Dendritic cell treated with granulocyte-macrophage colony-stimulating factor and Interleukin-4, amounts not matched to agents 40 ng/mL and 50 ng/mL, for 4 days (primary cell): ENCODE measurements around the gene UBTD2.
"Not testable (repeated sequence)": the region's sequence is repeated elsewhere in the genome, so short reads cannot be mapped to it uniquely, and the experiment has no call there.

Experiments used
- H3K27ac Mint-ChIP-seq: one replicate; pipeline ENCODE4 v1.8.0; 2022; ENCODE audit warnings: mild to moderate bottlenecking, mixed read lengths
- H3K27me3 Mint-ChIP-seq: one replicate; pipeline ENCODE4 v1.8.0; 2022; ENCODE audit warnings: mild to moderate bottlenecking, mixed read lengths
- H3K36me3 Mint-ChIP-seq: one replicate; pipeline ENCODE4 v1.8.0; 2022; ENCODE audit warnings: low read depth, mixed read lengths
- H3K4me1 Mint-ChIP-seq: one replicate; pipeline ENCODE4 v1.8.0; 2022; ENCODE audit warnings: low read depth, mixed read lengths
- H3K4me3 Mint-ChIP-seq: one replicate; pipeline ENCODE4 v1.8.0; 2022; ENCODE audit warnings: mild to moderate bottlenecking, moderate library complexity, mixed read lengths
- H3K9me3 Mint-ChIP-seq: one replicate; pipeline ENCODE4 v1.8.0; 2022; ENCODE audit warnings: mixed read lengths
- intact Hi-C: fragments of 100-400 bp; cut with micrococcal nuclease; formaldehyde crosslinking; loops from one replicate; pipeline ENCODE4 v1.15.0; 2022

Gene UBTD2

GRCh38 chr5:172219296-172219695 is 64.3 kb downstream of the UBTD2 start:
- Mint-ChIP-seq H3K4me3 (no peak overlapping the region), H3K9me3 (no peaks in the 10 kb centered on the region), H3K27ac (no peak overlapping the region), H3K36me3 (peaks cover 95% of the 10 kb centered on the region), H3K4me1 (peaks cover 25% of the 10 kb centered on the region), H3K27me3 (no peaks in the 10 kb centered on the region)
- intact Hi-C loops, result no loop called here

- Mint-ChIP-seq H3K27ac (no peak overlapping the region), H3K36me3 (peaks cover 92% of the 10 kb centered on the region), H3K4me3 (no peak overlapping the region), H3K4me1 (peaks cover 17% of the 10 kb centered on the region), H3K27me3 (no peaks in the 10 kb centered on the region), H3K9me3 (no peaks in the 10 kb centered on the region)
- intact Hi-C loops, result no loop called here
Measured at GRCh38 chr5:172216345-172216744, 67.2 kb downstream of the UBTD2 start.

- H3K4me1 Mint-ChIP-seq, result peaks cover 18% of the 10 kb centered on the region
- intact Hi-C loops, result no loop called here
- no peaks in the 10 kb centered on the region for H3K9me3 Mint-ChIP-seq
- no peak overlapping the region for H3K27ac Mint-ChIP-seq
- H3K4me3 Mint-ChIP-seq, result no peak overlapping the region
- H3K27me3 Mint-ChIP-seq, result no peaks in the 10 kb centered on the region
- peaks cover 84% of the 10 kb centered on the region for H3K36me3 Mint-ChIP-seq
Measured at GRCh38 chr5:172213126-172213525, 70.4 kb downstream of the UBTD2 start.

GRCh38 chr5:172211676-172212075 is 71.9 kb downstream of the UBTD2 start:
- Mint-ChIP-seq H3K4me1 (peaks cover 30% of the 10 kb centered on the region), H3K27me3 (no peaks in the 10 kb centered on the region), H3K4me3 (no peak overlapping the region), H3K36me3 (peaks cover 80% of the 10 kb centered on the region), H3K27ac (no peak overlapping the region), H3K9me3 (no peaks in the 10 kb centered on the region)
- intact Hi-C loops, result no loop called here

- H3K36me3 Mint-ChIP-seq, result peaks cover 60% of the 10 kb centered on the region
- H3K9me3 Mint-ChIP-seq, result no peaks in the 10 kb centered on the region
- H3K27me3 Mint-ChIP-seq, result no peaks in the 10 kb centered on the region
- intact Hi-C loops, result no loop called here
- no peak overlapping the region for H3K27ac Mint-ChIP-seq
- no peak overlapping the region for H3K4me3 Mint-ChIP-seq
- peaks cover 22% of the 10 kb centered on the region for H3K4me1 Mint-ChIP-seq
Measured at GRCh38 chr5:172209714-172210113, 73.8 kb downstream of the UBTD2 start.

- H3K36me3 Mint-ChIP-seq, result peaks cover 41% of the 10 kb centered on the region
- H3K9me3 Mint-ChIP-seq, result no peaks in the 10 kb centered on the region
- H3K4me1 Mint-ChIP-seq, result peaks cover 33% of the 10 kb centered on the region
- H3K27me3 Mint-ChIP-seq, result no peaks in the 10 kb centered on the region
- no peak overlapping the region for H3K4me3 Mint-ChIP-seq
- H3K27ac Mint-ChIP-seq, result peak overlapping the region; percentile 42
- intact Hi-C loops, result no loop called here
Measured at GRCh38 chr5:172207511-172207910, 76.1 kb downstream of the UBTD2 start.

GRCh38 chr5:172205984-172206383 is 77.6 kb downstream of the UBTD2 start:
- H3K27me3 Mint-ChIP-seq, H3K9me3 Mint-ChIP-seq, H3K27ac Mint-ChIP-seq, intact Hi-C loops, H3K4me3 Mint-ChIP-seq: not testable (repeated sequence)
- Mint-ChIP-seq H3K36me3 (peaks cover 29% of the 10 kb centered on the region), H3K4me1 (peaks cover 42% of the 10 kb centered on the region)

GRCh38 chr5:172200476-172200875 is 83.1 kb downstream of the UBTD2 start:
- peaks cover 6% of the 10 kb centered on the region for H3K9me3 Mint-ChIP-seq
- peaks cover 46% of the 10 kb centered on the region for H3K4me1 Mint-ChIP-seq
- peak overlapping the region; percentile 70 for H3K27ac Mint-ChIP-seq
- H3K27me3 Mint-ChIP-seq, result peaks cover 3% of the 10 kb centered on the region
- intact Hi-C loops, result no loop called here
- H3K36me3 Mint-ChIP-seq, result no peaks in the 10 kb centered on the region
- peak overlapping the region; percentile 4 for H3K4me3 Mint-ChIP-seq

GRCh38 chr5:172199446-172199845 is 84.1 kb downstream of the UBTD2 start:
- intact Hi-C loops, result loop anchor here (10.0 kb wide), 1 partner anchor 285 kb away; no protein-coding TSS in a partner anchor
- peak overlapping the region; percentile 53 for H3K4me3 Mint-ChIP-seq
- no peaks in the 10 kb centered on the region for H3K36me3 Mint-ChIP-seq
- H3K4me1 Mint-ChIP-seq, result peaks cover 46% of the 10 kb centered on the region
- H3K27me3 Mint-ChIP-seq, result peaks cover 3% of the 10 kb centered on the region
- peak overlapping the region; percentile 70 for H3K27ac Mint-ChIP-seq
- peaks cover 6% of the 10 kb centered on the region for H3K9me3 Mint-ChIP-seq

- peaks cover 35% of the 10 kb centered on the region for H3K4me1 Mint-ChIP-seq
- H3K36me3 Mint-ChIP-seq, H3K4me3 Mint-ChIP-seq, H3K27me3 Mint-ChIP-seq, H3K9me3 Mint-ChIP-seq, H3K27ac Mint-ChIP-seq: not testable (repeated sequence)
- intact Hi-C loops, result loop anchor here (10.0 kb wide), 1 partner anchor 283 kb away; no protein-coding TSS in a partner anchor
Measured at GRCh38 chr5:172197775-172198174, 85.8 kb downstream of the UBTD2 start.

- intact Hi-C loops, result loop anchor here (10.0 kb wide), 1 partner anchor 280 kb away; no protein-coding TSS in a partner anchor
- Mint-ChIP-seq H3K4me3 (no peak overlapping the region), H3K27me3 (peaks cover 3% of the 10 kb centered on the region), H3K27ac (no peak overlapping the region), H3K36me3 (no peaks in the 10 kb centered on the region), H3K4me1 (peaks cover 18% of the 10 kb centered on the region), H3K9me3 (peaks cover 6% of the 10 kb centered on the region)
Measured at GRCh38 chr5:172194985-172195774, 88.4 kb downstream of the UBTD2 start.

GRCh38 chr5:172193872-172194271 is 89.7 kb downstream of the UBTD2 start, which contains the start of gene EFCAB9:
EFCAB9 (plus strand) TSS chr5:172194172; CDS start chr5:172194173, 1 bp downstream.
- no peak within 1 kb of the TSS for H3K27ac Mint-ChIP-seq
- H3K9me3 Mint-ChIP-seq, result peaks cover 6% of the 10 kb centered on the region
- H3K4me3 Mint-ChIP-seq, result no peak within 1 kb of the TSS
- intact Hi-C loops, result loop anchor here (10.0 kb wide), 1 partner anchor 279 kb away; no protein-coding TSS in a partner anchor
- H3K4me1 Mint-ChIP-seq, result peaks cover 10% of the 10 kb centered on the region
- no peaks in the 10 kb centered on the region for H3K36me3 Mint-ChIP-seq
- H3K27me3 Mint-ChIP-seq, result peaks cover 8% of the 10 kb centered on the region

GRCh38 chr5:172189693-172190296 is 93.8 kb downstream of the UBTD2 start:
- peaks cover 5% of the 10 kb centered on the region for H3K27me3 Mint-ChIP-seq
- no peaks in the 10 kb centered on the region for H3K9me3 Mint-ChIP-seq
- no peak overlapping the region for H3K27ac Mint-ChIP-seq
- H3K4me3 Mint-ChIP-seq, result no peak overlapping the region
- intact Hi-C loops, result loop anchor here (2.0 to 10.0 kb wide), 3 partner anchors 93 to 275 kb away; partner anchors contain the start of genes FBXW11 and UBTD2
- peaks cover 32% of the 10 kb centered on the region for H3K36me3 Mint-ChIP-seq
- H3K4me1 Mint-ChIP-seq, result peaks cover 24% of the 10 kb centered on the region
